Esophagus squamous epithelium (tissue), 5 donors: ENCODE results near the gene NPTXR. TPM values are rescaled to one million over a fixed set of nuclear protein-coding genes. Genes with fewer than 3 reads are reported as not detected.
A peak's percentile ranks its signal among the peaks of the same experiment; 100 is the strongest.

Experiments
- DNase-seq: peaks from one replicate; lab custom pipeline; 2025; lab: John Stamatoyannopoulos, UW
- H3K27ac ChIP-seq, 4 donors: fragments of 200-600 bp; sonication (generic); one replicate each; pipeline ENCODE4 v1.5.1; 2016 to 2019; ENCODE audit warnings: mild to moderate bottlenecking in 1 of 4
- H3K27me3 ChIP-seq, 4 donors: fragments of 200-600 bp; sonication (generic); 1 replicate in 3 of 4; 2 replicates in 1 of 4; pipeline versions ENCODE4 v1.5.1 to v1.6.0; 2017 to 2021; ENCODE audit warnings: antibody characterized with exemption in 1 of 4
- H3K36me3 ChIP-seq, 3 donors: fragments of 200-600 bp; sonication (generic); one replicate each; pipeline ENCODE4 v1.5.1; 2016 to 2019
- H3K4me1 ChIP-seq, 3 donors: fragments of 200-600 bp; sonication (generic); one replicate each; pipeline ENCODE4 v1.5.1; 2017 to 2019
- H3K4me3 ChIP-seq, 4 donors: fragments of 200-600 bp; sonication (generic); 1 replicate in 3 of 4; 2 replicates in 1 of 4; pipeline ENCODE4 v1.5.1; 2016 to 2019; ENCODE audit warnings: mild to moderate bottlenecking in 2 of 4, moderate library complexity in 1 of 4
- H3K9me3 ChIP-seq, 3 donors: fragments of 200-600 bp; sonication (generic); one replicate each; pipeline ENCODE4 v1.5.1; 2016 to 2019
- POLR2A ChIP-seq, 4 donors: fragments of 450-650 bp; IDR thresholded peaks; one replicate each; pipeline ENCODE4 v1.6.1; 2017; ENCODE audit warnings: antibody characterized with exemption in 4 of 4, mild to moderate bottlenecking in 4 of 4, moderate library complexity in 3 of 4
- WGBS, 2 donors: methylation state at CpG; one replicate each; pipeline ENCODE4 v1.1.5; 2018; 5-methylcytosine and 5-hydroxymethylcytosine counted together
- intact Hi-C: fragments of 100-400 bp; cut with DNase I; formaldehyde crosslinking; loops from one replicate; pipeline ENCODE4 v1.15.0; 2022
- total RNA-seq, 4 donors: library from RNA; depleted of rRNA; stranded (reverse); fragments of >200 nt; gene quantifications; one replicate each; pipeline ENCODE4 v1.1.0, GENCODE V29; 2016
- TF ChIP-seq, protein P1 (sequence below), 6 experiments: fragments of 450-650 bp in 4 of 6; fragments of 200-600 bp in 2 of 6; sonication (generic) in 2 of 6; IDR thresholded peaks; one replicate each; pipeline ENCODE4 v1.5.1; 2016 to 2019; ENCODE audit warnings: antibody characterized with exemption in 6 of 6, mild to moderate bottlenecking in 4 of 6, moderate library complexity in 4 of 6
- donor health status: DM: yes; HTN: yes; CAD: no.

The NPTXR gene
- total RNA-seq, 4 donors from 2014 or later = 0.26 to 2.3 (median 0.63) TPM

DNA sequence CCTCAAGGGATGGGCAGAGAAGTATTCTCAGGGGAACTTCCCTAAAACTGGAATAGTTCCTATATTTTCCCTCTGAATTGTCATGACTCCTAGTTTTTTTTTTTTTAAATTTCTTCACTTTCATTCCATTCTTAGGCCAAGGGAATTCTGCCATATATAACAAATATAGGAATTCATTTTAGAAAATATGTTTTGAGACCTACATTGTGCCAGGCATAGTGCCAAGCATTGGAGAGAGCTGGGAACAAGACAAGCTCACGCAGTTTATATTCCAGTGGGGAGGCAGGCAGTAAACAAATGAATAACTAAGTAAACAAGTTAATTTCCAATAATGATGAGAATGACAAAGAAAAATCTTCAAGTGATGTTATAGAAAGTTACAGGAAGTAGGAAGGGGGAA is 2.6 kb upstream of the NPTXR start:
- Histone ChIP-seq H3K4me3 (no peak overlapping the region), H3K27me3 (peaks cover 0 to 90% (median 2%) of the 10 kb centered on the region in 4 donors), H3K4me1 (peaks cover 3 to 29% (median 14%) of the 10 kb centered on the region in 3 donors), H3K36me3 (no peaks in the 10 kb centered on the region), H3K9me3 (no peaks in the 10 kb centered on the region), H3K27ac (no peak overlapping the region)
- WGBS, 2 donors = 74 to 78% methylated on average over 1 of the region's 1 CpG
- DNase-seq = no peak
- TF ChIP-seq, protein P1, sequence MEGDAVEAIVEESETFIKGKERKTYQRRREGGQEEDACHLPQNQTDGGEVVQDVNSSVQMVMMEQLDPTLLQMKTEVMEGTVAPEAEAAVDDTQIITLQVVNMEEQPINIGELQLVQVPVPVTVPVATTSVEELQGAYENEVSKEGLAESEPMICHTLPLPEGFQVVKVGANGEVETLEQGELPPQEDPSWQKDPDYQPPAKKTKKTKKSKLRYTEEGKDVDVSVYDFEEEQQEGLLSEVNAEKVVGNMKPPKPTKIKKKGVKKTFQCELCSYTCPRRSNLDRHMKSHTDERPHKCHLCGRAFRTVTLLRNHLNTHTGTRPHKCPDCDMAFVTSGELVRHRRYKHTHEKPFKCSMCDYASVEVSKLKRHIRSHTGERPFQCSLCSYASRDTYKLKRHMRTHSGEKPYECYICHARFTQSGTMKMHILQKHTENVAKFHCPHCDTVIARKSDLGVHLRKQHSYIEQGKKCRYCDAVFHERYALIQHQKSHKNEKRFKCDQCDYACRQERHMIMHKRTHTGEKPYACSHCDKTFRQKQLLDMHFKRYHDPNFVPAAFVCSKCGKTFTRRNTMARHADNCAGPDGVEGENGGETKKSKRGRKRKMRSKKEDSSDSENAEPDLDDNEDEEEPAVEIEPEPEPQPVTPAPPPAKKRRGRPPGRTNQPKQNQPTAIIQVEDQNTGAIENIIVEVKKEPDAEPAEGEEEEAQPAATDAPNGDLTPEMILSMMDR (IDR thresholded peaks at IDR 0.05) = no peak
- TF ChIP-seq POLR2A (IDR thresholded peaks at IDR 0.05) = no peak
- intact Hi-C loops = no loop called here

DNA sequence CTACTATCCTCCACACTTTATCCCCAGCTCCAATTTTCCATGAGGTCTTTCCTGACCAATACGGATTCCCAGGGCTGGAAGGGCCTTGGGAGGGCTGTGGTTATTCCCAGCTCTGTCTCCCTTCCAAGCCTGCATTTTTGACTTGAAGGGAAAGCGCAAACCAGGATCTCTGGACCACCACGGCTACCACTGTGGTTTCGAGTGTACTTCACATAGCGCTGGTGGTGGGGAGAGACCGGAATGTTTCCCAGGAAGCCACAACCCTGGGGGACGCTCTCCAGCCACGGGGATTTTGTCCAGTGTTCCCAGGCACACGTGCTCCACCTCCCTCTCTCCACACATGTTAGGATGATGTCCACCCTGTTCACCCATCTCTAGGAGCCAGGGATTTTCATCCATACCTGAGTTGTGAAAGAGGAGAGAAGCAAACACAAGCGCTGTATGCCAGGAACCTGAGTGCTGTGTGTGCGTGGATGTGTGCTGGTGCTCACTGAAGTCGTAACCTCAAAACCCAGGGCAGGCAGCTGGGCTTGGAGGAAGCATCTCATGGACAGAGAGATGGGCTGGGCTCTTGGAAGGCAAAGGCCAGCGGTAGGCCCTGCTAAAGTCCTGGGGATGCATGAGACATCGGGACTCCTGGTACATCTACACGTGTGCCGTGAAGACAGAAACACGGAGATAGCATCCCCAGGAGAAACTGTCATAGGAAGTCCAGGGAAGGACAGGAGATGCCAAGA is 1.3 kb upstream of the NPTXR start:
- no peaks in the 10 kb centered on the region for H3K9me3 ChIP-seq
- no peak overlapping the region for H3K27ac ChIP-seq
- TF ChIP-seq POLR2A (IDR thresholded peaks at IDR 0.05) = no peak
- TF ChIP-seq, protein P1 (IDR thresholded peaks at IDR 0.05) = no peak
- no peak for DNase-seq
- H3K36me3 ChIP-seq = no peaks in the 10 kb centered on the region
- intact Hi-C loops = no loop called here
- H3K27me3 ChIP-seq = peaks cover 0 to 94% (median 2%) of the 10 kb centered on the region in 4 donors
- H3K4me1 ChIP-seq = peaks cover 3 to 34% (median 14%) of the 10 kb centered on the region in 3 donors
- no peak overlapping the region for H3K4me3 ChIP-seq
- 66 to 67% methylated on average over 15 to 17 of the region's 17 CpGs for WGBS, 2 donors

DNA sequence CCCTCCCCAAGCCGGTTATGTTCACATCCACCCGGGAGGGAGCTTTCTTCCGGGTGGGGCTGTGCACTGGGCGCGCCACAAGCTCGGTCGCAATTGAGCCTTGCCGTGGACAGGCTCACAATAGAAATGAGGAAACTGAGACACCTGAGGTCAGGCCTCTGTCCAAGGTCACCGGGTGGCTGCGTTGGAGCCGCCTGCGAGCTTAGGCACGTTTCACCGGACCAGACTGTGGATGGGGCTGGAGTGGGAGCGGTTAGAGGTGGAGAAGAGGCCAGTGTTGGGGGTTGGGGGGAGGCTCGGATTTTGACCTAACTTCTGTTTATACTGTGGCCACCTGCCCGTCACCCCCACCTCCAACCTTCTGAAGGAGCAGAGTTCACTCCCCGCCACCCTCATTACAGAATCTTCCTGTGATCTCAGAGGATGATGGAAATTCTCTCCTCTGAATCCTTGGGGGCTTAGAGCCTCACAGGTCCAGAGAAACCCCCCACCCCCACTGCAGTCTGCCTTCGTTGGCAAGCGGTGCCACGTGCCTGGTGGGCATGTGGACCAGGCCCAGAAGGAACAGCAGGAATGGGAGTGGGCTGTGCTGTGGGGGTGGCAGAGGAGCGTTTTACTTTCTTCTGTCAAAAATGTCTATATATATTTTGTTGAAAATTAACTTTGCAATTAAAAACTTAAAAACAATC is 631 bp upstream of the NPTXR start:
- Histone ChIP-seq H3K27ac (peak overlapping the region in 2 of 4 donors; percentile 65 to 84), H3K4me1 (peaks cover 3 to 34% (median 14%) of the 10 kb centered on the region in 3 donors), H3K27me3 (peaks cover 0 to 91% (median 2%) of the 10 kb centered on the region in 4 donors), H3K9me3 (no peaks in the 10 kb centered on the region), H3K36me3 (no peaks in the 10 kb centered on the region), H3K4me3 (peak overlapping the region in 3 of 4 donors; percentile 27 to 70 (median 50))
- TF ChIP-seq, protein P1 (IDR thresholded peaks at IDR 0.05) = no peak
- TF ChIP-seq POLR2A (IDR thresholded peaks at IDR 0.05) = no peak
- DNase-seq = no peak
- intact Hi-C loops = no loop called here
- WGBS, 2 donors = 17 to 47% methylated on average over 8 to 14 of the region's 22 CpGs

DNA sequence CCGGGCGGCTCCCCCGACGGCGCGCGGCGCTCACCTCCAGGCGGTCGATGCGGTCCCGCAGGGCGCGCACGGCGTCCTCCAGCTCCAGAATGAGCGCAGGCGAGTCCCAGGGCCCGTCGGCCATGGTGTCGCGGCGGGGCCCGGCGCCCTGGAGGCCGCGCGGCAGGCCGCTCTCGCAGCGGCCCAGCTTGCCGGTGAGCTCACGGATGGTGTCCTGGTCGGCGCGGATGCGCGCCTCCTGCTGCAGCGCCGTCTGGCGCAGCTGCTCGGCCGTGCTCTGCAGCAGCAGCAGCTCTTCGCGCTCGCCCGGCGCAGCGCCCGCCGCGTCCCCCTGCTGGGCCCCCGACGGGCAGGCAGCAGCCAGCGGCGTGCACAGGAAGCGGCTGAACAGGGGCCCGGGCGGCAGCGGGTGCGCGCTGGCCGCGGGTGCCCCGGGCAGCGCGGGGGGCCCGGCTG is 599 bp downstream of the NPTXR start:
- Histone ChIP-seq H3K9me3 (no peaks in the 10 kb centered on the region), H3K27me3 (peaks cover 0 to 79% (median 2%) of the 10 kb centered on the region in 4 donors), H3K4me3 (peak overlapping the region; percentile 27 to 70 (median 38)), H3K36me3 (no peaks in the 10 kb centered on the region), H3K4me1 (peaks cover 3 to 34% (median 14%) of the 10 kb centered on the region in 3 donors), H3K27ac (peak overlapping the region in 2 of 4 donors; percentile 65 to 84)
- no peak for DNase-seq
- intact Hi-C loops = no loop called here
- no peak for TF ChIP-seq POLR2A (IDR thresholded peaks at IDR 0.05)
- TF ChIP-seq, protein P1 (IDR thresholded peaks at IDR 0.05) = peak in 4 of 6 experiments; percentile 9 to 47 (median 25)
- 7% methylated on average over 12 of the region's 68 CpGs; no CpG with 5 or more reads in 1 of the 2 donors for WGBS, 2 donors
